ENCODE measurements around the gene ADISSP.

Gene ADISSP

GRCh38 chr20:3735768-3736167 is 31.8 kb downstream of the ADISSP start:
- DNase-seq, result no peak

- DNase-seq, result no peak
These were observed 33.3 kb downstream of the ADISSP start for GRCh38 chr20:3734111-3734843.

- no peak for DNase-seq
These were observed 34.2 kb downstream of the ADISSP start for GRCh38 chr20:3733119-3733995.

- DNase-seq, result no peak
These were observed 35.0 kb downstream of the ADISSP start, which contains the start of gene HSPA12B for GRCh38 chr20:3732327-3733118. TSS of gene HSPA12B (plus strand) at chr20:3732685. CDS start at chr20:3738675, 5,990 bp downstream.

GRCh38 chr20:3731944-3732326 is 35.6 kb downstream of the ADISSP start:
- DNase-seq, result no peak

- no peak for DNase-seq
These were observed 36.5 kb downstream of the ADISSP start for GRCh38 chr20:3730803-3731672.

GRCh38 chr20:3729811-3730540 is 37.6 kb downstream of the ADISSP start:
- no peak for DNase-seq

- no peak for DNase-seq
These were observed 38.2 kb downstream of the ADISSP start for GRCh38 chr20:3729378-3729777.

- no peak for DNase-seq
These were observed 38.7 kb downstream of the ADISSP start for GRCh38 chr20:3728876-3729275.

GRCh38 chr20:3728354-3728753 is 39.2 kb downstream of the ADISSP start:
- DNase-seq, result no peak

GRCh38 chr20:3727401-3728021 is 40.0 kb downstream of the ADISSP start:
- DNase-seq, result no peak

GRCh38 chr20:3724356-3724755 is 43.2 kb downstream of the ADISSP start:
- DNase-seq, result no peak

- no peak for DNase-seq
These were observed 44.3 kb downstream of the ADISSP start for GRCh38 chr20:3723284-3723683.

- no peak for DNase-seq
These were observed 45.6 kb downstream of the ADISSP start for GRCh38 chr20:3721912-3722311.

- no peak for DNase-seq
These were observed 46.9 kb downstream of the ADISSP start for GRCh38 chr20:3720626-3721025.

- DNase-seq, result no peak
These were observed 47.5 kb downstream of the ADISSP start for GRCh38 chr20:3720068-3720467.

- DNase-seq, result no peak
These were observed 48.5 kb downstream of the ADISSP start for GRCh38 chr20:3719046-3719445.

GRCh38 chr20:3716195-3716834 is 51.2 kb downstream of the ADISSP start:
- DNase-seq, result no peak

GRCh38 chr20:3714092-3714491 is 53.5 kb downstream of the ADISSP start:
- no peak for DNase-seq

- DNase-seq, result no peak
These were observed 55.2 kb downstream of the ADISSP start, which contains the start of gene SIGLEC1 for GRCh38 chr20:3712279-3712873. TSS of gene SIGLEC1 (minus strand) at chr20:3712600. CDS start at chr20:3707128, 5,472 bp downstream.

Data from cortex of kidney (tissue), 1 donor.